AG04449 (cell line): Measurements from ENCODE around the gene GSTK1.
"Not testable (repeated sequence)": the region's sequence is repeated elsewhere in the genome, so short reads cannot be mapped to it uniquely, and the experiment has no call there.

ENCODE experiments used
- CTCF ChIA-PET: fragments of 350-600 bp; formaldehyde crosslinking; extraction: SDS; loops from one replicate; lab custom pipeline; 2021; ENCODE audit warnings: antibody characterized with exemption; lab: Yijun Ruan, JAX
- POLR2A ChIA-PET: fragments of 400-600, 350-600 bp; formaldehyde crosslinking; extraction: SDS; loops from one replicate; lab custom pipeline; 2020; ENCODE audit warnings: antibody characterized with exemption, inconsistent platforms; lab: Yijun Ruan, JAX
- DNase-seq: peaks from one replicate; pipeline ENCODE4 v3.0.0-alpha.2; 2010; ENCODE audit warnings: low read depth, low spot score
- H3K4me3 ChIP-seq: 2 replicates; pipeline ENCODE4 v1.5.1; 2011; ENCODE audit warnings: low read depth, mild to moderate bottlenecking, control low read depth, low read length
- TF ChIP-seq, protein P1 (sequence below): IDR thresholded peaks from one replicate; pipeline ENCODE4 v1.5.1; 2011; ENCODE audit warnings: mild to moderate bottlenecking, moderate library complexity, low read length, control low read depth, inconsistent platforms; ENCODE audit not compliant: insufficient read depth; ENCODE audit errors: missing control alignments

Gene GSTK1

DNA sequence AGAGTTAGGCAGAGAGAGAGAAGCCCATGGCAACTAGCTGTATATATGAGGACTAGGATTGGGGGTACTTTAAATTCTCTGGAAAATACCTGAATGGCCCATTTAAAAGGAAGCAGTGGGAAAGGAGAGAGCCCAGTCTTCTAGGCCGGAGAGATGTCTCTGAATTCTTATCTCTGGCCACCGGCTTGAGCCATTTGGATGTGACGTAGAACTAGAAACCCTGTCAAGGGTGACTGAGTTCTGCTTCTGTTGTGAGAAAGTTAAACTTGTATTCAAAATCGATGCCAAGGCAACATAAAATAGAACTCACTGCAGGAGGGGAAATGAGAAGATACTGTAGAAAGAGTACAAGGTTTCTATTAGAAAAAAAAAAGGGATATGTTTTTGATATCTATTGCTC is 6.3 kb upstream of the GSTK1 start:
- ChIA-PET CTCF (interaction anchor here (2.8 kb wide), 1 partner anchor 17 kb away, joined by 18 read pairs; no protein-coding TSS in a partner anchor), POLR2A (no interaction called here)
- no peak overlapping the region for H3K4me3 ChIP-seq
- no peak for DNase-seq
- TF ChIP-seq, protein P1, sequence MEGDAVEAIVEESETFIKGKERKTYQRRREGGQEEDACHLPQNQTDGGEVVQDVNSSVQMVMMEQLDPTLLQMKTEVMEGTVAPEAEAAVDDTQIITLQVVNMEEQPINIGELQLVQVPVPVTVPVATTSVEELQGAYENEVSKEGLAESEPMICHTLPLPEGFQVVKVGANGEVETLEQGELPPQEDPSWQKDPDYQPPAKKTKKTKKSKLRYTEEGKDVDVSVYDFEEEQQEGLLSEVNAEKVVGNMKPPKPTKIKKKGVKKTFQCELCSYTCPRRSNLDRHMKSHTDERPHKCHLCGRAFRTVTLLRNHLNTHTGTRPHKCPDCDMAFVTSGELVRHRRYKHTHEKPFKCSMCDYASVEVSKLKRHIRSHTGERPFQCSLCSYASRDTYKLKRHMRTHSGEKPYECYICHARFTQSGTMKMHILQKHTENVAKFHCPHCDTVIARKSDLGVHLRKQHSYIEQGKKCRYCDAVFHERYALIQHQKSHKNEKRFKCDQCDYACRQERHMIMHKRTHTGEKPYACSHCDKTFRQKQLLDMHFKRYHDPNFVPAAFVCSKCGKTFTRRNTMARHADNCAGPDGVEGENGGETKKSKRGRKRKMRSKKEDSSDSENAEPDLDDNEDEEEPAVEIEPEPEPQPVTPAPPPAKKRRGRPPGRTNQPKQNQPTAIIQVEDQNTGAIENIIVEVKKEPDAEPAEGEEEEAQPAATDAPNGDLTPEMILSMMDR: no peak

DNA sequence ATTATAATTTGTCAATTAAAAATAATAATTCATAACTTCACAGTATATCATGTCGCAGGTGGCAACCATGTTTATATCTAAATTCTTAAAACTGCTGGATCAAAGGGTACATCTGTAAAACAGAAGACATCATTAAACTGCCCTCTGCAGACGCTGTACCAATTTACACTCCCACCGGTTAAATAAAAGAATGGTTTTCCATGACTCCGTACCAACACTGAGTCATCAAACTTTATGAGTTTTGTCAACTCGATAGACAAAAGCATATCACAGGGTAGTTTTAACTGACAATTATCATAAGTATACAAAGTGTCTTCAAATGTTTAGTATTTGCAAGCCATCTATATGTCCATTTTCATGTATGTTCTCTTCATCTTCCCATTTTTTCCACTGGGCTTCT is 5.7 kb upstream of the GSTK1 start:
- TF ChIP-seq, protein P1: no peak
- no peak for DNase-seq
- ChIA-PET CTCF (interaction anchor here (2.8 kb wide), 1 partner anchor 17 kb away, joined by 18 read pairs; no protein-coding TSS in a partner anchor), POLR2A (no interaction called here)
- H3K4me3 ChIP-seq: no peak overlapping the region

DNA sequence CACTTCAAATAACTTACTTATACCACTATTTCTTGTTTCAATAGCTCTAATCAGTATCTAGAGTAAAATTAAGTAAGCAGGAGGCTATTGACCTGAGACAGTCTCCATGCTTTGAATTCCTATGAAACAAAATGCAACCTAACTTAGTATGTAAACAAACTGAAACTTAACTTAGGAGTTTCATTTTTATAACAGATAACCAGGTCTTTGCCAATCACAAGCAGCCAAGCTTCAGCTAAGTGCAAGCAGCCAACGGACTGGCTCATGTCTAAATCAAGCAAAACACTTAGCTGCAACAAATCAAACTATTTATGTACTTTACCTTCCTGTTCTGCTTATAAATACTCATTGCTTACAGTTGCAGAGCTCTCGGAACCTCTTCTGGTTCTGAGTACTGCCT is 4.4 kb upstream of the GSTK1 start:
- DNase-seq: no peak
- TF ChIP-seq, protein P1: no peak
- H3K4me3 ChIP-seq: no peak overlapping the region
- POLR2A ChIA-PET: no interaction called here
- CTCF ChIA-PET: interaction anchor here (1.0 to 2.8 kb wide), 5 partner anchors 9 to 38 kb away, joined by 3 to 18 read pairs (median 4); no protein-coding TSS in a partner anchor

DNA sequence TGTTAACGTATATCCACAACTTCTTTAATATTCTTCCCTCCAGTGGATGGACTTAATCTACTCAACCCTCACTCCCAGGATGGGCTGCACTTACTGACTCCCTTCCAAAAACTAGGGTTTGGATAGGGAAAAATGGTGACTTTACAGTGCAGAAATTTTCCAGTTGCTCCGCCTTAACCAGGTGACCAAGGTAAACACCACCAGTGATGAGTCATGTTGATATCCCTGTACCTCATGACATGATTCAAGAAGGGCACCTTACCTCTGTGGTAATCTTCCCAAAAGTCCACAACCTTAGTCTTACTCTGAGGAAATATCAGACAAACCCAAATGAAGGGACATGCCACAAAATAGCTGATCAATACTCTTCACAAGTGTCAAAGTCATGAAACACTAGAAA is 3.5 kb upstream of the GSTK1 start:
- TF ChIP-seq, protein P1: no peak
- CTCF ChIA-PET: interaction anchor here (1.2 to 5.1 kb wide), 3 partner anchors 13 to 45 kb away, joined by 3 to 51 read pairs (median 5); no protein-coding TSS in a partner anchor
- POLR2A ChIA-PET: no interaction called here
- no peak overlapping the region for H3K4me3 ChIP-seq
- no peak for DNase-seq

DNA sequence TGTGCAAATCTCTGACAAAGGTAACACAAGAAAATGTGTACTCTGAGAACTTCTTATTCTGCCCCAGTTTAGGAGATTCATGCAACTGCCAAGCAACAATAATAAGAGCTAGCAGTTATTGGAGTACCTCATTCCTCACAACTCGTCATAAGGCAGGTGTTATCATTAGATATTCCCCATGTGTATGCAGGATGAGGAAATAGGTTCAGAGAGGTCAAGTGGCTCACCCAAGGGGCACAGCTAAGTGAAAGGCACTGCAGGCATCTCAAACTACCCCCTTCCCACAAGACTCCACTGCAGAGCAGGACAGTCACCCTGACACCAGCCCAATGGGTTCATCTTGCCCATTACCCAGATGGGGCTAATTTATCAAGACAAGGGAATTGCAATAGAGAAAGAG is 1.3 kb upstream of the GSTK1 start:
- TF ChIP-seq, protein P1: no peak
- POLR2A ChIA-PET: no interaction called here
- no peak overlapping the region for H3K4me3 ChIP-seq
- CTCF ChIA-PET: interaction anchor here (5.1 kb wide), 1 partner anchor 21 kb away, joined by 51 read pairs; no protein-coding TSS in a partner anchor
- DNase-seq: no peak

DNA sequence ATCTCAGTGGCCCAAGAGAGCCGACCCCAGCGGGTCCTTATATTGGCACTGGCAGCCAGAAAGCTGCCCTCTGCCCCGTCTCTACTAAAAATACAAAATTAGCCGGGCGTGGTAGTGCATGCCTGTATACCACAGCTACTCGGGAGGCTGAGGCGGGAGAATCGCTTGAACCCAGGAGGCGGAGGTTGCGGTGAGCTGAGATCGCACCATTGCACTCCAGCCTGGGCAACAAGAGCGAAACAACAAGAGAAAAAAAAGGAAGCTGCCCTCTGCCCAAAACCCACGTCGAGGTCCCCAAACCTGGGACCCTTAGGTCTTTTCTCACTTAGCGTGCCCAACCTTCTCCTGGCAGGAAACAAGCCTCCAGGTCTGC is 941 bp downstream of the GSTK1 start:
- ChIA-PET CTCF (interaction anchor here (0.7 to 5.1 kb wide), 9 partner anchors 9 to 256 kb away, joined by 3 to 51 read pairs (median 4); no protein-coding TSS in a partner anchor), POLR2A (interaction anchor here (1.2 to 1.7 kb wide), 2 partner anchors 24 to 116 kb away, joined by 7 to 11 read pairs; partner anchors contain the start of gene CASP2)
- peak overlapping the region; percentile 93 for H3K4me3 ChIP-seq
- DNase-seq: not testable (repeated sequence)
